ENCODE measurements around the gene OR4D9.

The OR4D9 gene

GRCh38 chr11:59550842-59551658 lies 39.7 kb downstream of the OR4D9 start:
- DNase-seq, result peak; percentile 78 to 82

- no peak for DNase-seq
Observed at GRCh38 chr11:59551659-59552521, 40.6 kb downstream of the OR4D9 start.

DNA sequence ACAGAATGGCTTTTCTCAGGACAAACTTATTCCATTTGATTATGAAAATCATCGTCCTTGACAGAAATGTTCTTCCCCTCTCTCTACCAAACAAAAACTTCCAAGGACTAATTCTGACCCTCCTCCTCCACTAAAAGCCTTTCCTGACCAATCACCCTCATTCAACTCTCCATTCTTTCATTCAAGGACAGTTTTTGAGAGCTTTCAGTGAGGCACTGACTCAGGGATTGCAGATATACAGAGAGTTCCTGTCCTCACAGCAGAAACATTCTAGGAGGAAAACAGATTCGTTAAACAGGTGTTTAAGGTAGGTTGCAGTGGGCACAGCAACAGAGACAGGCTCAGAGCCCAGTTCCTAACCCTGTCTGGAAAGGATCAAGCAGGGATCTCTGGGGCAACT lies 41.5 kb downstream of the OR4D9 start:
- DNase-seq, result no peak

DNA sequence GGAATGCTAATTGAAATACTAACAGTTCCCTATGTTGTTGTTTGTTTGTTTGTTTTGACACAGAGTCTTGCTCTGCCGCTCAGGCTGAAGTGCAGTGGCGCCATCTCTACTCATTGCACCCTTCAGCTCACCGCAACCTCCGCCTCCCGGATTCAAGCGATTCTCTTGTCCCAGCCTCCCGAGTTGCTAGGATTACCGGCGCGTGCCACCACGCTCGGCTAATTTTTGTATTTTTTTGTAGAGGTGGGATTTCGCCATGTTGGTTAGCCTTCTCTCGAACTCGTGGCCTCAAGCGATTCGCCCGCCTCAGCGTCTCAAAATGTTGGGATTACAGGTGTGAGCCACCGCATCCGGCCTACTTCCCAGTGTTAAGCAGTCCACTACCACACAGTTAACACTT lies 42.0 kb downstream of the OR4D9 start:
- no peak for DNase-seq

- no peak for DNase-seq
Observed at GRCh38 chr11:59555601-59556114, 44.3 kb downstream of the OR4D9 start.

DNA sequence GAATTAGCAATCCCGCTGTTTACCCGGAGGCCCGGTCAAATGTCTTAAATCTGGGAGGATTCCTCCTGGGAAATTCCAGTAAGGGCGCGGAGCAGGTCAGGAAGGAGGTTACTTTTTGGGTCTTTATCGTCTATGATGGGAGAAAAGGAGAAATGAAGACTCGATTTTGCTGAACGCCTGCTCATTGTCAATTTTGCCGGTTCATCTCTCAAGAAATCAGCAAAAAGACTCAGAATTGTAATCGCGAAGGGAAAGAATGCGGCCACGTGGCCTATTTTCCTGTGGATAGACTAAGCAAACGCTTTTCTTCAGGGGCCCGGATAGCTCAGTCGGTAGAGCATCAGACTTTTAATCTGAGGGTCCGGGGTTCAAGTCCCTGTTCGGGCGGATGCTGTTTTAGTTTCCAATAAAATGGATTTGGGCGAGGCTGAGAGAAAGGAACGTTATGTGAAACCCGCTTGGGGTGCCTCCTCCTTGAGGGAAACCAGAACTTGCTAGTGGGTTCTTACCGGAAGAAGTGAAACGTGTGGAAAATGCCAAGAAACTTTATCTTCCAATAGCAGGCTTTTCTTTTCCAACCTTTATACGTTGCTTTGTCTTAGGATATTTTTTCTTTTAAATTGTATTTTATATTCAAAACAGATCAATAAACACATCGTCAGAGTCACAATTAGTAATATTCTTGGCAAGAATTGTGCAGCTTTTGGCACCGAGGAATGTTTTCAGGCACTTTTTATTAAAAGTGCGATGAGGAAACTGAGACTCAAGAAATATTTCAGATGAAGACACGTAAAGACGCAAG lies 45.0 kb downstream of the OR4D9 start:
- DNase-seq, result peak; percentile 45 to 56

DNA sequence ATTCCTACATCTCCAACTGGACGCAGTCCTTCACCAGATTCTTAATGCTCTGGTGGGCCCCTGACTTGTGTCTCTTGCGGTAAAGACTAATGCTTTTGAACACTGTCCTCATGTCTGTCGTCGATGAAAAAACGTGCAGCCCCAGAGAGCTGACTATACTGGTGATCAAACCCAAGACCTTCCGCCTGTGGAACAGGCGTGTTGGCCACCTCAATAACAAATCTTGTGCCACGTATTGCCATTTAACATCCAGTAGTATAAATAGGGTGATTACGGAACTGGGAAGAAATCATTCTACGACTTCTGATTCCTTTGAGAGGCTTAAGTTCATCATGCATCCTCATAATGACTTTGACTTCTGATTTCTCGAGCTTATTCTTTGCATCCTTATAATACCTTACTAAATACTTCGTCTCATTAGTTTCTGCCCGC lies 45.6 kb downstream of the OR4D9 start:
- peak; percentile 30 to 37 for DNase-seq

DNA sequence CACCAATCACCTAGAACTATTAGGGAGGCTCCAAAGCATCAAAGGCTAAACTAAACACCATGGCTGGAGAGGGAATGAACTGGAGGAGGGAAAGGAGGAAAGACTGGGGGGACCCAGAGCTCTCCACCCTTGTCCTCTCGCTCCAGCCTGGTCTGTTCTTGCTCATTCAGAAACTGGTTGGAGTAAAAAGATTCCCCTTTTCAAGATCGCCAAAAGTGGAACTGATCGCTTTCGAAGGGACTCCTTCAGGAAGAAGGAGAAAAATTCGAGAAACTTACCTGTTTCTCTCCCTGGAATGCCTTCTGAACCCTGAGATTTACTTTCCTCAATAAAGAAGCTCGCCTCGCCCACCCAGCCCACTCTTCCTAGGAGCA lies 46.9 kb downstream of the OR4D9 start:
- DNase-seq, result no peak

DNA sequence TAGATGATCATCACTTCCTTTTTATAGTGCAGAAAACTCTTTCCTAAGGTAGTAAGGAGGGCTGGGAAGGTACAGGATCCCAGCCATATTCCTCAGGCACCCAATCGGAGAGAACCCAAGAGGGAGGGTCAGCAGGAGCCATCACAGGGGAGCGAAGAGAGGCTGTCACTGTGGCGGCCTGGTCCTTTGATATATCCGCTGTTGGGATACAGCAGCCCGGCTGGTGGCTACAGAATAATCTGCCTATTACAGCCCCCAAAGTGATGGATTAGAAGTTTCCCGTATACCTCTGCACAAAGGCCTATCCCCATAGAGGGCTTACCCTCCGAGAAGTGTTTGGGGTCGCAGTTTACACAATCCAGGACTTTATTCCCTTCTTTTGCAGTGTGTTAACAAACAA lies 48.5 kb downstream of the OR4D9 start:
- no peak for DNase-seq

DNA sequence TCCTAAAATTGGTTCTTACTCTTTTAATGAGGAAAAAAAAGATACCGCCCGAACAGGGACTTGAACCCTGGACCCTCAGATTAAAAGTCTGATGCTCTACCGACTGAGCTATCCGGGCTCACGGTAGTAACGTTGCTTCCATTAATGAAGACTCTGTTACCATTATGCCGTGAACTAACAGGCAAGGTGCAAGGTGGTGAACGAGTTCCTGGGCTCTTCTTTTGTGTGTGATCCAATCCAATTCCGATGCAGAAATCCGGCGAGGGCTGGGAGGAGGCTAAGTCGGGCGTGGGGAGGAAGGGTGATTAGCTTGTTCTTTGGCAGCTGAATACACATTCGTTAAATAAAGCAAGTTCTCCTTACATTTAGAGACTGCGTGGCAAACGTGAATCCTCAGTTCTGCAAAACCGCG lies 49.0 kb downstream of the OR4D9 start:
- DNase-seq, result peak; percentile 47 to 70

DNA sequence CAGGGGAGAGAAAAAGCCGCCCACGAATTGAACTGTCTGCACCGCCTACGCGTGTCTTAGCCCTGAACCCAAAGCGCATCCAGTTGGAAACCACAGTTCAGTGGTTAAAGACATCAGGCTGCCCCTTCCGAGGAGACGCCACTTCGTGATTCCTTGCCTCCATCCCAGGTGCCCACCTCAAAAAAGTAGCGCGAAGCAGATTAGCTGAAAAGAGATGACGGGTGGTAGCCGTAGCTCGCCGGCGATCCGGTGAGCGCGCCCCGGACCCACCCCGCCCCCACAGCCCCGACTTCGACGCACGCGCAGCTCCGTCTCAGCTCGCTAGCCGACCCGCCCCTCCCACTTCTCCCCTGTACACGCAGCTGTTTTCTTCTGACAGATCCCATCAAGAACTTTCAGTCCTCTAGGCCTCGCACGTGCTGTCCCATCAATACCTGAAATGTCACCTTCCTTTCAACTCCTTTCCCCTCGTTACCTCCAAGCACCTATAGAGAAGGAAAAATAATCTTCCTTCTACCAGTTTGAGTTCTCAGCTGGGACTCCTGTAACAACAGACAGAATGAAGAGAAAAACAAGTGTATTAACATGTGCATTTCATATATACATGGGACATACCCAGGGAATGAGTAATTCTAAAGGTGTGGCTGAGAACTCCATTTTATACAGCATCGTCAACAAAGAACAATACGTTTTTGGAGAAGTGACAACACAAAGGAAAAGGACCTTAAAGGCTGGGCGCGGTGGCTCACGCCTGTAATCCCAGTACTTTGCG lies 49.5 kb downstream of the OR4D9 start:
- peak; percentile 53 to 68 for DNase-seq

GRCh38 chr11:59562292-59562691 lies 51.0 kb downstream of the OR4D9 start:
- DNase-seq, result no peak
